ENCODE data around the gene TBC1D4.
"Not testable (repeated sequence)": the region's sequence is repeated elsewhere in the genome, so short reads cannot be mapped to it uniquely, and the experiment has no call there.

The TBC1D4 gene

DNA sequence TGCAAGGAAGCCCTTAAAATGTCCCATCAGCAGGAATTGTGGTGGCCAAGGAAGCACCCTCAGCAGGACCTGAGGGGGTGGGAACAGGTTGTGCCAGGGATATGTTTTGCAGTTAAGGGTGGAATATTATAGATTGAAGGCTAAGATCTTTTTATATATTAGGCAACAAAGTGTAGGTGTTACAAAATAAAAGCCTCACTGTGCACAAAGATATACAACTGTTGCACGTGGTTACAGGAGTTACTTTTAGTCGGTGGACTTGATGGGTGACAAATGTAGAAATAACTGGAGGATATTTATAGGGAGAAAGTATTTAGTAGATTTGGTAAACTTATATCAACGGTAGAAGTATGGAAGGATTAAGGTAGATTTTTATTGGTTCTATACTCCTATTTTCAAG, 35.1 kb downstream of the TBC1D4 start:
- no peak for DNase-seq

DNA sequence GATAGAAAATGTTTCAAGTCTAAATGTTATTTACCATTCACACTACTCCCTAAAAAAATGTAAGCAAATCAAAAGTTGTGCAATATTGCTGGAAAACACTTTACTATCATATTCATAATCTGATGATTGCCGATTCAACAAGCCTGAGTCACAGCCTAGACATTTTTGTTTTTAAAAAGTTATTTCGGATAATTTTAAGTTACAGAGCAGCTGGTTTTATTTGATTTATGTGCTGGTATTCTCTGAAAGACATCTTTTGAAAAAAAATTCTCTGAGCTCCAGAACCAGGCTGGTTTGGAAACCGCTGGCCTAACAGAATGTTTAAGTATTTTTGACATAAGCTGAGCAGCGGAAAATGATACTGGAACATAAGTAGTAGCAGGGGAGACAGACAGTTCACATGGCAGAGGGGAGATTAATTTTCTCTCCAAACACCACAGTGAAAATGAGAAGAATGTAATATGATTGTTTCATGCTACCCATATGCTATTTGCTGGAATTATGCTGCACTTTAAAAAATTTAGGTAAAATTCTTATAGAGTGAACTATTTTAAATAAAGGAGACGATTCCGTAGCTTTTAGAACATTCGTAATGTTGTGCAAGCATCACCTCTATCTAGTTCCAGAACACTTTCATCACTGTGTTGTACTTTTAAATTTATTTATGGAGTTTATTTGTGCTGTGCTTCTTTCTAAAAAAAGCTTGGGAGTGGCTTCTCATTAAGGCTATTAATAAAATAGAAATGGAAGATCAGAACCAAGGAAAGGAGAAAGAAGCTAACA, 36.1 kb downstream of the TBC1D4 start:
- no peak for DNase-seq

DNA sequence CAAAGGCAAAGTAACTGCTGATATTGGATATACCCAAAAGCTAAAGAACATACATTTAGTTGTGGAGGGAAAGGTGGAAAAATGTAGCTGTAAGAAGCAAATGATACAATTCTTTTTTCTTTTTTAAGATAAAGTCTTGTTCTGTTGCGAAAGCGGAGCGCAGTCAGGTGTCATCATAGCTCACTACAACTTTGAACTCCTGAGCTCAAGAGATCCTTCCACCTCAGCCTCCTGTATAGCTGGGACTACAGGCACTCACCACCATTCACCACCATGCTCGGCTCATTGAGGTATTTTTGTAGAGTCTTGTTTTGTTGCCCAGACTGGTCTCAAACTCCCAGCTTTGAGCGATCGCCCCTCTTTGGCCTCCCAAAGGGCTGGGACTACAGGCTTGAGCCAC, 38.0 kb downstream of the TBC1D4 start:
- no peak for DNase-seq

DNA sequence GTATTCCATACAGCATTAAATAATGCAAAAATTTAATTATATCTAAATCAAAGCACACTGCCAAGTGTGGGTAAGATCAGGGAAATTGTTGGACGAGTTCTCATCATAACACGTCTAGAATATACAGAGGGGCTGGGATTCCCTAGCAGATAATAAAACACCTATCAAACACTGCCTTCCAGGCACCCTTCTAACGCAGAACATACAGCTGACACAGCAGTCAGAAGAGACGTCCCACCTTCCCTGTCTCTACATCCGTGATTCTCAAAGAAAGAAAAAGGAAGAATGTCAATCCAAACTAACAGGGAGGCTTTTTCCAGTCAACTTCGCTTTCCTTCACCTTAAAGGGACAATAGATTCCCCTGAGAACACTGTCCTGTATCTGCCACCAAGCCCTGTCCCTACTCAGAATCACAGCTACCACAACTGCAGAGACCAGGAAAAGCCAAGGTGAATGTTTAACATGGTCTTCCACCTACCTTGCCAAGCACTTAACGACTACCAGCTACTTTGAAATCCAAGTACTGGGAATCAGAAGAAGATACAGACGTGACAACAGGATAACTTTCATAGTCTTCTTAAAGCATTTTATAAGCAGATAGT, 38.5 kb downstream of the TBC1D4 start:
- no peak for DNase-seq

DNA sequence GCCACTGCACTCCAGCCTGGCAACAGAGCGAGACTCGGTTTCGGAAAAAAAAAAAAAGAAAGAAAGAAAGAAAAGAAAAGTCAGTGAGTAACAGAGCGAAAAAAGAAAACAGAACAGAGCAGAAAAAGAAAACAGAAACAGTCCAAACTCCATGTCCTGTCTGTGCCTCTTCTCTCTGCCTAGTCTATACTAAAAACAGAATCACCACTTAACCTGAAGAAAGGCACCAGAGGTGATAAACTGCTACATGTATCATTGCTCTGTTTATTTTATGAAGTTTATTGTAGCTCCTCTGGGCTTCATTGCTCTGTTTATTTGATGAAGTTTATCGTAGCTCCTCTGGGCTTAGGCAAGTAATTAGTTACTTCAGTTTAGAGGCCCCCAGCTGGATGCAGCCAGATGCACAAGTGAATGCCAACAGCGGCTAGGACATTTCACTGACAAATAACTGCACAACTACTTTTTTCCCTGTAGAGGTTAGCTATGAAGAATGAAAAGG, 39.2 kb downstream of the TBC1D4 start:
- DNase-seq, result no peak

DNA sequence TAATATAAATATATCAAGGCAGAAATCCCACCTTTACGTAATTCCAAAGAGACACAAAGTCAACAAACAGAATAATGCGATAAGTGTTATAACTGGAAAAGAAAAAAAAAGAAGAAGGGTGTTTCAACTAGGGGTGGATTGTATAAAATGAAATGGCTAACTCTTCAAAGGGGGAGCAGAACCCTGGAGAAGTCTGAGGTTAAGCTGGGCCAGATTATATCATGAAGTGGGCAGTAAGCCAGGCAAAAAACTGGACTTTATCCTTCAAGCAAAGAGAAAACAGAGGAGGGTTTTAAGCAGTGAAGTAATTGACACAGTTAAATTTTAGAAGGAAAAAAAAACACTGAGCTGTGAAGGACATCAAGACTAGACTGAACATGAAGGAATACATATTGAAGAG, 41.9 kb downstream of the TBC1D4 start:
- DNase-seq, result no peak

DNA sequence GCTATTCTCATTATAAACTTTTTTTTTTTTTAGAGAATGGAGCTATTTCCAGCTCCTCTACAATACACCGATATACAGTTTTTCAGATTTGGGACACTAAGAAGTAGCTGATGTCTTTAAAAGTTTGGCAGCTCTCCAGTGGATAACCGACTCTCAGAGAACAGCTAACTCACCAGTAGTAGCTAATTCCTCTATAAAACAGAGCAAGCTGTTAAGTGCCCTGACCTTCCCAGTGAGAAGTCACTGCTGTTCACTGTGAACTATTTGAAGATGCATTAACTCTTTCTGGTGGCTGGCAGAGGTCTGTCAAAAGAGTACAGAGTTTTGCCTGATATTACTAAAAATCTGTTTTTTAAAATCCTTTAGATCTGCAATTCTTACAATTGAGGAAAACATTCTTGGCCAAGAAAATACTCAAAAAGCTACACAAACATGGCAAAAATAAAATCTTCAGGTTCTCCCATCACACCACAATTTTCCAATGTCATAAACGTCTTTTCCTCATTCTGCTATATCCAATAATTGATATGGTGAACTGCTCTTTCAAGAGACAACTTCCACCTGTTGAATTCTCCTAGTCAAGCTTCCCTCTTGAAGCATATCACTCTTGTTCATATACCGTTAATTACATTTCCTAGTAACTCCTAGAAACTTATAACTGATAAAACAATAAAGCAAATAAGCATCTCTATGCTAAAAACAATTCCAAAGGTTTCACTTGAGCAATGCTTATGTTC, 44.2 kb downstream of the TBC1D4 start:
- no peak for DNase-seq

DNA sequence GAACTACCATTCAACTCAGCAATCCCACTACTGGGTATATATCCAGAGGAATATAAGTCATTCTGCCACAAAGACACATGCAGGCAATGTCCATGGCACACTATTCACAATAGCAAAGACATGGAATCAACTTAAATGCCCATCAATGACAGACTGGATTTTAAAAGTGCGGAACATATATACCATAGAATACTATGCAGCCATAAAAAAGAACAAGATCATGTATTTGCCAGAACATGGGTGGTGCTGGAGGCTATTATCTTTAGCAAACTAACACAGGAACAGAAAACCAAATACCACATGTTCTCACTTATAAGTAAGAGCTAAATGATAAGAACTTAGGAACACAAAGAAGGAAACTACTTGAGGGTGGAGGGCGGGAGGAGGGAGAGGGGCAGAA, 47.8 kb downstream of the TBC1D4 start:
- not testable (repeated sequence) for DNase-seq

DNA sequence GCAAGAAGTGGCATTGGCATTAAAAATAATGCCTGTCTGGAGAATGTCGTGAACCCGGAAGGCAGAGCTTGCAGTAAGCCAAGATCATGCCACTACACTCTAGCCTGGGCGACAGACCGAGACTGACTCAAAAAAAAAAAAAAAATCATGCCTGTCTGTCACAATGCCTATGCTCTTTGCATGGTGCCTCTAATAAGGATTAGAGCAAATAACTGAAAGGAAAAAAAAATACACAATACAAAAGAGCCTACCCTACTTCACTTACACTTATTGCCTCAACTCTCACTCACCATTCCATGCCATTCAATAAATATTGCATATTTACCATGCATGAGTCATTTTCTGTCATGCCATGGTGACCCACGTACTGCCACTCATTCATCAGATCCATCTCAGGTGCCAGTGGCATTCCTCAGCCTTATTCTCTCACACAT, 49.1 kb downstream of the TBC1D4 start:
- no peak for DNase-seq

DNA sequence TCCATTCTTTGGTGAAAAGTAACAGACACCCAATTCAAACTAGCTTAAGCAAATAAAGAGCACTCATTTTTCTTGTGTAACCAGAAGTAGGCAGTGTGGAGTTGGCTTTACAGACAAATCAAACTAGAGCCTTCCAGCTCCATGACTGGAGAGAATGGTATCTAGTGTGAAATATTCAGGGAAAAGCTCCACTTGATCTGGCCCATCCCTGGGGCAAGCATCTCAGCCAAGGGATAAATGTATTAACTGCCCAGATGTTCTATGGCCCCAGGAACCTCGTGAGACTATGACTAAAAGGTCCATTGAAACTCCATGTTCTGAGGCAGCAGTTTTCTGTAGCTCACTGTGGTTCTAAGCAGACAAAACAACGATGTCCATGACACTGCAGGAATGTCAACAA, 49.9 kb downstream of the TBC1D4 start:
- no peak for DNase-seq

DNA sequence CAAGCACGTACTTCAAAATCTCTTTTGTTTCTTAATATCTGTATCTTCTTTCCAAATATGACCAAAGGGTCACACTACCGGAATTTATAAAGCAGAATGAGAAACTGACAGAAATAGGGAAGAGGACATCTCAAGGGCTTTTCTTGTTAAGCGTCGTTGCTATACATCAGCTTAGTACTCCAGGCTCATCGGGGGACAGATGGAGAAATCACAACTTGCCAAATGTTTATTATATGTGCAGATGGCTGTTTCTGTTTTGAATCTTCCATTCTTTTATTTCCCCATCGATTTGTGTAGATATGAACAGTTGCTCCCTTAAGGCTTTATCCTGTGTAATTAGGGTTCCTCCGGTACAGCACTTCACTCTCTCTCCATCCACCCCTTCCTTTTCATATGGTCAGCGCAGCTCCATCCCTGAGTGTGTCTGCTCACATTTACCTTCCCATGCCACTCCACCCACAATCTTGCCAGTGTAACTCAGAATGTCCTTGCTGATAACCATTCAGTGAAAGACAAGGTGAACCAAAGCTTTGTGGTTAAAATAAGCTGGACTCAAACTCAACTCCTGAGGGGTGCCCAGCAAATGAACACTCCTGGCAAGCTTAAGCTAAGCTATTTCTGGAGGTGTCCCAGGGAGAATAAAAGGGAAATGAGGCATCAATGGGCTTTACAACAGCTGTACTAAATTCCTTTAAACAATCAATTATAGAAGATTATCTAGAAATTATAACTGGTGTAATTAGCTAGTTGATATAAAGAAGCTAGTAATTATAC, 51.3 kb downstream of the TBC1D4 start:
- DNase-seq, result no peak

DNA sequence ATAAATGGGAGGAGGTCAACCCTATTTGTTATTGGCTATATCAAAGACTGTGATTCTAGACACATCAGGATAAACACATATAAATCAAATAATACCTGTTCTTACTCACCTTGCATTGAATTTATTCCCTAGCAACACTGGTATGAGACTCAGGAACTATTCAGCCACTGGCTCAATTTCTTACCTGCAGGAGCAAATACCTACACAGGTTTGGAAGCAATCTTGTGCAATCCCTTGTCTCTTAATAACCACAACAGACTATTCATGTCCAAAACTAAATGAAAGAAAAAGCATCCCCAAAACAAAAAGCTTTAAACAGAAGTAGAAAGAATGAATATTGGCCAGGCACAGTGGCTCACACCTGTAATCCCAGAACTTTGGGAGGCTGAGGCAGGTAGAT, 55.5 kb downstream of the TBC1D4 start:
- no peak for DNase-seq

DNA sequence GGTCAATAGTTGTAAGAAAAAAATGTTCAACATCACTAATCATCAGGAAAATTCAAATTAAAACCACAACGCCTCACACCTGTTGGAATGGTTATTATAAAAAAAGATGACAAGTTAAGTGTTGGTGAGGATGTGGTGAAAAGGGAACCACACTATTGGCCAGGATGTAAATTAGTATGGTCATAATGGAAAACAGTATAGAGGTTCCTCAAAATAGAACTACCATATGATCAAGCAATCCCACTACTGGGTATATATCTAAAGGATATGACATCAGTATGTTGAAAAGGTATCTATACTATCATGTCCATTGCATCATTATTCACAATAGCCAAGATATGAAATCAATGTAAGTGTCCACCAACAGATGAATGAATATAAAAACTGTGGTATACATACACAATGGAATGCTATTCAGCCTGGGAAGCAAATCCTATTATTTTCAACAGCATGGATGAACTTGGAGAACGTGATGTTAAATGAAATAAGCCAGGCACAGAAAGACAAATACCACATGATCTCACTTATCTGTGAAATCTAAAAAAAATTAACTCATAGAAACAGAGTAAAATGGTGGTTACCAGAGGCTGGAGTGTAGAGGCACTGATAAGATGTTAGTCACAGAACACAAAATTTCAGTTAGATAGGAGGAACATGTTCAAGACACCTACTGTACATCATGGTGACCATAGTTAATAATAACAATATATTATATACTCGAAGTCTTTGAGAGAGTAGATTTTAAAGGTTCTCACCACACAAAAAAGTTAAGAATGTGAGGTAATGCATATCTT, 56.6 kb downstream of the TBC1D4 start:
- no peak for DNase-seq

DNA sequence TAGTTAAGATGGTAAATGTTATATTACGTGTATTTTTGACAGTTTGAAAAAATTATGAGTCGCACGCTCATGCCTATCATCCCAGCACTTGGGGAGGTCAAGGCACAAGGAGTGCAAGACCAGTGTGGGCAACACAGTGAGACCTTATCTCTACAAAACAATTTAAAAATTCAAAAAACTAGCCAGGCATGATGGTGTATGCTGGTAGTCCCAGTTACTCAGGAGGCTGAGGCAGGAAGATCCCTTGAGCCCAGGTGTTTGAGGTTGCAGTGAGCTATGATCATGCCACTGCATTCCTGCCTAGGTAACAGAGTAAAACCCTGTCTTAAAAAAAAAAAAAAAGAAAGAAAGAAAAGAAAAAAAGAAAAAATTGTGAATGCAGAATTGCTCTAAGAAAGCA, 58.0 kb downstream of the TBC1D4 start:
- DNase-seq, result no peak

DNA sequence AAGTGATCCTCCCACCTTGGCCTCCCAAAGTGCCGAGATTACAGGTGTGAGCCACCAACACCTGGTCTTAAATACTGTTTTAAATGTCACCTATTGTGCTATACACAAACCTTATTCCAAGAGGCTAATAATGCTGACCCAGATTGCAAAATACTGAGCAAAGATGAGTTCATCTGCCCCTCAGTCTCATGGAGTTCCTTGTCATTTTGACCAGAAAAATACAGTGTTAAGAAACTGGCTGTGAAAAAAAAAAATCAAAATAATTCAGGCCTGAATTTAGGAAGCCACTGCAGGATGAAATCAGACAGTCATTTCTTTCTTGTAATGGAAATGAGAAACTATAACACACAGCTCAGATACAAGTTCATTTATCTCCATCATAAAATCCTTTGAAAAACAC, 59.9 kb downstream of the TBC1D4 start:
- no peak for DNase-seq

DNA sequence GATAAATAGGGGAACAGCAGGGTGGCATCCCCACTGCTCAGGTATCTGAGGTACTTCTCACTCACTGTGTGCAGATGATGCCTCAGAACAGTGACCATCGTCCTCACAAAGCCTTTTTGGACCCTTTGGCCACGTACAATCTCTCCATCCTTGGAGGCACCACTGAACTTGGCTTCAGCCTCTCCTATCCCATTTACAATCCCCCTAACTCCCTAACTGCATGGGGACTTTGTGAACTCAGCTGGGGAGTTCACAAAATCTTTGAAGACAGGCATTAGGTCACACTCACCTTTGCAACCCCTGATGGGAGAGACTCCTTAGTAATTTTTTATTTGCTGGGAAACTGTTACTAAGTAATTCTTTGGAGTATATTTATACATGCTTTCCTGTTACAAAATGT, 60.8 kb downstream of the TBC1D4 start:
- DNase-seq, result no peak

DNA sequence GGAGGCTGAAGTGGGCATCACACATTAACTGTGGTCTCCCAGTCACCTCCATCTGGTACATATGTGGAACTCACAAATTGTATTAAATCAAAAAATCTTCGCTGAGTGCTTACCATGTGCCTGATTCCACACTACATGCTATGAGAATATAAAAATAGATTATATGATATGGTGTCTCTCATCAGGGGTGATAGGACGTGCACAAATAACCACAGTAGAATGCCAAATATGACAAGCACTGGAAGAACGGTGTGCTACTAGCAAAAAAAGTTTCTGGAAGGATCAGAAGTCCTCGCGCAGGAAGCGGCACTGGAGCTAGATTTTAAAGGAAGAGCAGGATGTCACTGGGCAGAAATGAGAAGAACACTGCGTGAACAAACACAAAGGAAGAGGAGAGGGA, 62.3 kb downstream of the TBC1D4 start:
- no peak for DNase-seq

DNA sequence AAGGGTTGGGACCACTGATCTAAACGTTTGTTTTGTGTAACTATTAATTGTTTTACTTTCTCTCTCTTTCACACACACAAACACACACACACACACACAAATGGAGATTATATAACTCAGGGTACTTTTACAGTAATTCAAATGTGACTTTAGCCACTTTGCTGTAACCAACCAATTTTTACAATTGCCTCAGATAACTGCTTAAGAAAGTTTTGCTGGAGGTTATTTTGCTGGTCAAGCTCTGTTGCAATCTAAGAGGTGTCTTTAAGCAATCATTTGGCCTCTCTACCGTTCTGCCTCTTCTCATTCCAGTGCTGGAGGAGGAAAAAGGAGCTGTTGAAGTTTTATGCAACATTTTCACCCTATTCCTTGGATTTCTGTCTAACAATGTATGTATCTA, 63.0 kb downstream of the TBC1D4 start:
- no peak for DNase-seq

DNA sequence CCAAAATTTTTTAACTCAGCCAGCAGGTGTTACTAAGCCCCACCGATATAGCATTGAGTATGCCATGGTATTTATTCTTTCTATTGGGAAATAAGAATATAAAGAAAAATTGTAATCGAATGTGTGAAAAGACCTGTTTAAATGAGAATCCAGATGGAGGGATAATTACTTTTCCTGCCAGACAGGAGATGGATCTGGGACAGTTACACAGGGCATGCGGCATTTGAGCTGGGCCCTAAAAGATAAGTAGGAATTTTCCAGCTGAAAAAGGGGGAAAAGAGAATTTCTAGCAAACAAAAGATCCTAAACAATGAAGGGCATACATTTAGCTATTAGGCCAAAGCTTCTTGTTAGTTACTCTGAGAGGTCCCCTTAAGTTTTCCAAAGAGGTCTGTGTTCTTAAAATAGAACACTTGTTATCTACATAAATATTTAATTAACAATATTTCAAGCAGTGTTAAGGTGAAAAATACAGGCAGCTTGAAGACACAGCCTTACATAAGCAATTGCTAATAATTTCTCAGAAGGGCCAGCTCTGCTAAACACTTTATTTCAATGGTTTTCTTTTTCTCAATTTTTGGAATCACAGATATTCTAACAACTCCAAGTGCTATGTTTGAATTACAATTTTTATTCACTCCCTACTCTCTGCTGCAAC, 63.7 kb downstream of the TBC1D4 start:
- no peak for DNase-seq

DNA sequence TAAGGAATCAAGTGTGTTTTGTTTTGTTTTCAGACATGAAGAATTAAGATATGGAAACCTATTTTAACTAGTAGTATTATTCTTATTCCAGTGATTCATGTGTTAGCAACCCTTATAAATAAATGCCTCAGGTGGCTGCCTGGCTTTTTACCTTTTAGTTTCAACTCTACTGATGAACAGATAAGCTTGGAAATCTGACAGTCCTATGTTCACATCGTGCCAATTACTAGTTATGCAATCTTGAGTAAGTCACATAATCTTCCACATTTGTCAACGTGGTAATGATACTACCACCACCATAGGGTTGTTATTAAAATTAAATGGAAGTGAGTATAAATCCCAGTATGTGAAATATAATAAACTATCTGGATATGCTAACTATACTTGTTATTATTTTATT, 64.3 kb downstream of the TBC1D4 start:
- DNase-seq, result no peak

DNA sequence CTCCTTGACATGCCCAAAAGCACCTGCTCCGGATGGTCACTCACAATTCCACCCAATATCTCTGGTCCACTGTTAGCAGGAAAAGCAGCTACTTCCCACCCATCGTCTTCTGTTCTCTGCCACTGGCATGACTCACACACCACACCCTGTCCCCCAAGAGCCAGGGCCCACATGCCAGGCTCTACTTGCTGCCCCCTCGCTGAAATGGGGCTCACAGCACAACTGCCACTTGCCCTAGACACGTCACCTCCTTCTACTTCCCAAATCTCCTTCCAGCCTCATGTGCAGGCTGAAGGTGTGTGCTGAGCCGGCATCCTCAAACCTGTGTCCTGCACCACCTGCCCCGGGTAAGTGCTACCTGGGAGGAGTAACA, 65.0 kb downstream of the TBC1D4 start:
- no peak for DNase-seq
